ENCODE data around the gene NFATC3.

DNA sequence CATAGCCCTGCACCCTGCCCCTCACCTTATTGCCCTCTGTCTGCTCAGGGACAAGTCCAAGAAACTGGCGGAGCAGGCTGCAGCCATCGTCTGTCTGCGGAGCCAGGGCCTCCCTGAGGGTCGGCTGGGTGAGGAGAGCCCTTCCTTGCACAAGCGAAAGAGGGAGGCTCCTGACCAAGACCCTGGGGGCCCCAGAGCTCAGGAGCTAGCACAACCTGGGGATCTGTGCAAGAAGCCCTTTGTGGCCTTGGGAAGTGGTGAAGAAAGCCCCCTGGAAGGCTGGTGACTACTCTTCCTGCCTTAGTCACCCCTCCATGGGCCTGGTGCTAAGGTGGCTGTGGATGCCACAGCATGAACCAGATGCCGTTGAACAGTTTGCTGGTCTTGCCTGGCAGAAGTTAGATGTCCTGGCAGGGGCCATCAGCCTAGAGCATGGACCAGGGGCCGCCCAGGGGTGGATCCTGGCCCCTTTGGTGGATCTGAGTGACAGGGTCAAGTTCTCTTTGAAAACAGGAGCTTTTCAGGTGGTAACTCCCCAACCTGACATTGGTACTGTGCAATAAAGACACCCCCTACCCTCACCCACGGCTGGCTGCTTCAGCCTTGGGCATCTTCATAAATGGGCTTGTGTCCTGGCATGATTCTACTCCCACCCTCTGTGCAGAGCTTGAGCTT, 6.3 kb upstream of the NFATC3 start:
- no peak for TF ChIP-seq YY1 (IDR thresholded peaks at IDR 0.05)
- no peak for TF ChIP-seq RXRA (IDR thresholded peaks at IDR 0.05)
- TF ChIP-seq TAF1 (conservative IDR thresholded peaks at IDR 0.05), result no peak

Measured in liver (tissue), 2 donors.